HepG2 (cell line): Measurements from ENCODE around the gene TTLL8. TPM values are rescaled to one million over a fixed set of nuclear protein-coding genes. Genes with fewer than 3 reads are reported as not detected.

Source experiments
- AKAP8 ChIP-seq: sonication (generic); formaldehyde crosslinking; IDR thresholded peaks from 2 replicates; pipeline ENCODE4 v1.5.1; 2020; ENCODE audit warnings: mild to moderate bottlenecking, missing genetic modification reagents
- CBX1 ChIP-seq: IDR thresholded peaks from one replicate; pipeline ENCODE4 v1.6.1; 2016; ENCODE audit warnings: antibody characterized with exemption, low read depth
- EP300 ChIP-seq, 3 experiments: sonication (generic) in 1 of 3; formaldehyde crosslinking in 1 of 3; IDR thresholded peaks; 2 replicates each; pipeline versions ENCODE4 v1.5.1 to v1.6.1; 2011 to 2020; ENCODE audit warnings: low read depth in 2 of 3, low read length in 2 of 3, borderline replicate concordance in 1 of 3, improper control_type of control experiment in 1 of 3, mild to moderate bottlenecking in 1 of 3, missing genetic modification reagents in 1 of 3, moderate library complexity in 1 of 3
- KAT8 ChIP-seq: IDR thresholded peaks from 2 replicates; pipeline ENCODE4 v1.6.1; 2016; ENCODE audit warnings: missing genetic modification reagents, missing compliant biosample characterization
- NCOA1 ChIP-seq: sonication (generic); formaldehyde crosslinking; IDR thresholded peaks from 2 replicates; pipeline ENCODE4 v1.9.0; 2021; ENCODE audit warnings: missing genetic modification reagents
- NCOA2 ChIP-seq: sonication (generic); formaldehyde crosslinking; IDR thresholded peaks from 2 replicates; pipeline ENCODE4 v1.8.0; 2022; ENCODE audit warnings: inconsistent platforms
- NFIB ChIP-seq: sonication (generic); formaldehyde crosslinking; IDR thresholded peaks from 2 replicates; pipeline ENCODE4 v1.9.0; 2021; ENCODE audit warnings: missing genetic modification reagents, mild to moderate bottlenecking, borderline replicate concordance
- ONECUT2 ChIP-seq: sonication (generic); formaldehyde crosslinking; IDR thresholded peaks from 2 replicates; pipeline ENCODE4 v1.4.0; 2020; ENCODE audit warnings: missing genetic modification reagents
- SP1 ChIP-seq, 2 experiments: fragments of 450-650 bp in 1 of 2; sonication (generic) in 1 of 2; formaldehyde crosslinking in 1 of 2; IDR thresholded peaks; 2 replicates each; pipeline versions ENCODE4 v1.4.0 to v1.6.1; 2016 to 2020; ENCODE audit warnings: missing genetic modification reagents in 1 of 2
- YY1 ChIP-seq: IDR thresholded peaks from 2 replicates; pipeline ENCODE4 v1.6.1; 2011; ENCODE audit warnings: low read length, low read depth, moderate library complexity, mild to moderate bottlenecking; ENCODE audit not compliant: insufficient read depth, insufficient replicate concordance
- ZNF3 ChIP-seq: IDR thresholded peaks from 2 replicates; pipeline ENCODE4 v1.7.0; 2017; ENCODE audit warnings: inconsistent platforms
- ZNF331 ChIP-seq: sonication (generic); formaldehyde crosslinking; IDR thresholded peaks from 2 replicates; pipeline ENCODE4 v1.4.0; 2020; ENCODE audit warnings: missing genetic modification reagents
- ZNF556 ChIP-seq: sonication (generic); formaldehyde crosslinking; IDR thresholded peaks from 2 replicates; pipeline ENCODE4 v1.4.0; 2020; ENCODE audit warnings: mild to moderate bottlenecking, missing genetic modification reagents, borderline replicate concordance
- ZNF598 ChIP-seq: sonication (generic); formaldehyde crosslinking; IDR thresholded peaks from 2 replicates; pipeline ENCODE4 v1.5.1; 2020; ENCODE audit warnings: mild to moderate bottlenecking, missing genetic modification reagents, borderline replicate concordance
- ZNF616 ChIP-seq: sonication (generic); formaldehyde crosslinking; IDR thresholded peaks from 2 replicates; pipeline ENCODE4 v1.5.0; 2020; ENCODE audit warnings: low read depth, mild to moderate bottlenecking, missing genetic modification reagents
- ZNF619 ChIP-seq: sonication (generic); formaldehyde crosslinking; IDR thresholded peaks from 2 replicates; pipeline ENCODE4 v1.4.0; 2020; ENCODE audit warnings: mild to moderate bottlenecking, missing genetic modification reagents
- polyA plus RNA-seq, 8 experiments: library from polyadenylated mRNA; depleted of rRNA in 3 of 8; stranded (reverse) in 7 of 8; unstranded in 1 of 8; fragments of >200 nt; fragmentation: Illumina TruSeq in 4 of 8; extraction: Trizol in 4 of 8; gene quantifications; 2 replicates each; pipeline versions ENCODE4 v1.2.1 to v1.2.3, GENCODE V29; 2011 to 2016; ENCODE audit warnings: low read depth in 4 of 8, missing spikeins in 1 of 8, mixed read lengths in 1 of 8; ENCODE audit not compliant: insufficient read depth in 1 of 8
- total RNA-seq, 5 experiments: library from RNA; depleted of rRNA; stranded (reverse); fragments of >200 nt; fragmentation: Illumina TruSeq; extraction: Trizol; gene quantifications; 2 replicates each; pipeline ENCODE4 v1.2.3, GENCODE V29; 2016; ENCODE audit warnings: low read depth in 1 of 5
- TF ChIP-seq, protein P1 (sequence below): sonication (generic); formaldehyde crosslinking; IDR thresholded peaks from 2 replicates; pipeline ENCODE4 v1.4.0; 2020; ENCODE audit warnings: missing genetic modification reagents
- TF ChIP-seq, protein P2 (sequence below): sonication (generic); formaldehyde crosslinking; IDR thresholded peaks from 2 replicates; pipeline ENCODE4 v1.4.0; 2020; ENCODE audit warnings: missing genetic modification reagents
- TF ChIP-seq, protein P3 (sequence below): sonication (generic); formaldehyde crosslinking; IDR thresholded peaks from 2 replicates; pipeline ENCODE4 v1.4.0; 2020; ENCODE audit warnings: mild to moderate bottlenecking, missing genetic modification reagents, borderline replicate concordance
- TF ChIP-seq, protein P4 (sequence below): IDR thresholded peaks from 2 replicates; pipeline ENCODE4 v1.6.1; 2012; ENCODE audit warnings: inconsistent platforms

The TTLL8 gene
- total and polyA plus RNA-seq, 2 of the 13 experiments (the other 11 are each of a cell fraction or from before 2014, with no cell fraction given): not detected

DNA sequence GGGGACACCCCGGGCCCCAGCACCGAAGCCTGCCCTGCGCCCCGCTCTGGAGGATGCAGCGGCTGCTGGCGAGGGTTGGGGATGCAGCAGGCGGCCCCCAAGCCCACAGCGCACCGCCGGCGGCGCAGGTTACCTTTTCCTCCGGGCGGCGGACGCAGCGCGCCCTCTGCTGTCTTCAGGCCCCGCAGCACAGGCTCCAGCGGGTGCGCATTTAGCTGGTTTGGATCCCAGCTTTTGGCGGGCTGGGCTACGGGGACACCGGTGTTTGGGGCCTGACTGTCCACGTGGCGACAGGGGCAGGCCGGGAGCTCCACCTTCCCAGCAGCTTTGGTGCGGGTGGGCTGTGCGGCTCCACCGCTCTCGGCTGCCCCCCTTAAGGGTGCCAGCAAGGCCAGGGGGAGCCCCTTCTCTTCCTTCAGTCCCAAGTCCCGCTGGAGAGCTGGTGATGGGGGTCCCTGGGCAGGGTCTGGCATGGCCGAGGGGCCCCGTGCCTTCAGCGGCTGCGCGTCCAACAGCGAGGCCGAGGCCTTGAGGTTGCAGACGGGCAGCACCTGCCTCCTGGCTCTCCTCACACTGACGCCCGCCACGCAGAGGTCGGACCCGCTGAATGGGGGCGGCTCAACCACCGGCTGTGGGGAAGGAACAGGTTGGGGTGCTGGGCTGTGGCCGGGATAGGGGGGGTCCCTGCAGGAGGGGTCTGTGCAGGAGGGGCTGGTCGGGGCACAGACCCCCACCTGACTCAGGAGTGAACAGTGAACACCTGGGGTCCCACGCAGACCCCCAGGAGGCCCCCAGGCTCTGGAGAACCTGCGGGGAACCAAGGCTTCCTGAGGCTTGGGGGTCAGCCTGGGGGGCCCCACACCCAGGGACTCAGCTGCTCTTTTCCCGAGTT, 27.6 kb downstream of the TTLL8 start (continued):
- TF ChIP-seq ZNF616 (CRISPR knock-in tag) (no peak), NFIB (CRISPR knock-in tag) (no peak), KAT8 (CRISPR knock-in tag) (no peak), ZNF598 (no peak), SP1 (IDR thresholded peaks at IDR 0.05) (no peak), SP1 (CRISPR knock-in tag; IDR thresholded peaks at IDR 0.05) (no peak), ZNF556 (CRISPR knock-in tag) (no peak), ZNF331 (CRISPR knock-in tag) (no peak), ZNF3 (CRISPR knock-in tag) (no peak), AKAP8 (no peak), CBX1 (no peak), YY1 (peak; percentile 37), ONECUT2 (CRISPR knock-in tag) (no peak), NCOA2 (CRISPR knock-in tag) (no peak), EP300 (IDR thresholded peaks at IDR 0.05; ENCODE audit: low read depth in 2 of 2, low read length in 2 of 2) (no peak), EP300 (CRISPR knock-in tag; IDR thresholded peaks at IDR 0.05; ENCODE audit: borderline replicate concordance) (no peak), ZNF619 (CRISPR knock-in tag) (no peak), NCOA1 (CRISPR knock-in tag) (no peak)
- TF ChIP-seq, protein P1, sequence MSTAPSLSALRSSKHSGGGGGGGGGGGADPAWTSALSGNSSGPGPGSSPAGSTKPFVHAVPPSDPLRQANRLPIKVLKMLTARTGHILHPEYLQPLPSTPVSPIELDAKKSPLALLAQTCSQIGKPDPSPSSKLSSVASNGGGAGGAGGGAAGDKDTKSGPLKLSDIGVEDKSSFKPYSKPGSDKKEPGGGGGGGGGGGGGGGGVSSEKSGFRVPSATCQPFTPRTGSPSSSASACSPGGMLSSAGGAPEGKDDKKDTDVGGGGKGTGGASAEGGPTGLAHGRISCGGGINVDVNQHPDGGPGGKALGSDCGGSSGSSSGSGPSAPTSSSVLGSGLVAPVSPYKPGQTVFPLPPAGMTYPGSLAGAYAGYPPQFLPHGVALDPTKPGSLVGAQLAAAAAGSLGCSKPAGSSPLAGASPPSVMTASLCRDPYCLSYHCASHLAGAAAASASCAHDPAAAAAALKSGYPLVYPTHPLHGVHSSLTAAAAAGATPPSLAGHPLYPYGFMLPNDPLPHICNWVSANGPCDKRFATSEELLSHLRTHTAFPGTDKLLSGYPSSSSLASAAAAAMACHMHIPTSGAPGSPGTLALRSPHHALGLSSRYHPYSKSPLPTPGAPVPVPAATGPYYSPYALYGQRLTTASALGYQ (CRISPR knock-in tag): no peak
- TF ChIP-seq, protein P2, sequence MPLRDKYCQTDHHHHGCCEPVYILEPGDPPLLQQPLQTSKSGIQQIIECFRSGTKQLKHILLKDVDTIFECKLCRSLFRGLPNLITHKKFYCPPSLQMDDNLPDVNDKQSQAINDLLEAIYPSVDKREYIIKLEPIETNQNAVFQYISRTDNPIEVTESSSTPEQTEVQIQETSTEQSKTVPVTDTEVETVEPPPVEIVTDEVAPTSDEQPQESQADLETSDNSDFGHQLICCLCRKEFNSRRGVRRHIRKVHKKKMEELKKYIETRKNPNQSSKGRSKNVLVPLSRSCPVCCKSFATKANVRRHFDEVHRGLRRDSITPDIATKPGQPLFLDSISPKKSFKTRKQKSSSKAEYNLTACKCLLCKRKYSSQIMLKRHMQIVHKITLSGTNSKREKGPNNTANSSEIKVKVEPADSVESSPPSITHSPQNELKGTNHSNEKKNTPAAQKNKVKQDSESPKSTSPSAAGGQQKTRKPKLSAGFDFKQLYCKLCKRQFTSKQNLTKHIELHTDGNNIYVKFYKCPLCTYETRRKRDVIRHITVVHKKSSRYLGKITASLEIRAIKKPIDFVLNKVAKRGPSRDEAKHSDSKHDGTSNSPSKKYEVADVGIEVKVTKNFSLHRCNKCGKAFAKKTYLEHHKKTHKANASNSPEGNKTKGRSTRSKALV: peak; percentile 96
- TF ChIP-seq, protein P3, sequence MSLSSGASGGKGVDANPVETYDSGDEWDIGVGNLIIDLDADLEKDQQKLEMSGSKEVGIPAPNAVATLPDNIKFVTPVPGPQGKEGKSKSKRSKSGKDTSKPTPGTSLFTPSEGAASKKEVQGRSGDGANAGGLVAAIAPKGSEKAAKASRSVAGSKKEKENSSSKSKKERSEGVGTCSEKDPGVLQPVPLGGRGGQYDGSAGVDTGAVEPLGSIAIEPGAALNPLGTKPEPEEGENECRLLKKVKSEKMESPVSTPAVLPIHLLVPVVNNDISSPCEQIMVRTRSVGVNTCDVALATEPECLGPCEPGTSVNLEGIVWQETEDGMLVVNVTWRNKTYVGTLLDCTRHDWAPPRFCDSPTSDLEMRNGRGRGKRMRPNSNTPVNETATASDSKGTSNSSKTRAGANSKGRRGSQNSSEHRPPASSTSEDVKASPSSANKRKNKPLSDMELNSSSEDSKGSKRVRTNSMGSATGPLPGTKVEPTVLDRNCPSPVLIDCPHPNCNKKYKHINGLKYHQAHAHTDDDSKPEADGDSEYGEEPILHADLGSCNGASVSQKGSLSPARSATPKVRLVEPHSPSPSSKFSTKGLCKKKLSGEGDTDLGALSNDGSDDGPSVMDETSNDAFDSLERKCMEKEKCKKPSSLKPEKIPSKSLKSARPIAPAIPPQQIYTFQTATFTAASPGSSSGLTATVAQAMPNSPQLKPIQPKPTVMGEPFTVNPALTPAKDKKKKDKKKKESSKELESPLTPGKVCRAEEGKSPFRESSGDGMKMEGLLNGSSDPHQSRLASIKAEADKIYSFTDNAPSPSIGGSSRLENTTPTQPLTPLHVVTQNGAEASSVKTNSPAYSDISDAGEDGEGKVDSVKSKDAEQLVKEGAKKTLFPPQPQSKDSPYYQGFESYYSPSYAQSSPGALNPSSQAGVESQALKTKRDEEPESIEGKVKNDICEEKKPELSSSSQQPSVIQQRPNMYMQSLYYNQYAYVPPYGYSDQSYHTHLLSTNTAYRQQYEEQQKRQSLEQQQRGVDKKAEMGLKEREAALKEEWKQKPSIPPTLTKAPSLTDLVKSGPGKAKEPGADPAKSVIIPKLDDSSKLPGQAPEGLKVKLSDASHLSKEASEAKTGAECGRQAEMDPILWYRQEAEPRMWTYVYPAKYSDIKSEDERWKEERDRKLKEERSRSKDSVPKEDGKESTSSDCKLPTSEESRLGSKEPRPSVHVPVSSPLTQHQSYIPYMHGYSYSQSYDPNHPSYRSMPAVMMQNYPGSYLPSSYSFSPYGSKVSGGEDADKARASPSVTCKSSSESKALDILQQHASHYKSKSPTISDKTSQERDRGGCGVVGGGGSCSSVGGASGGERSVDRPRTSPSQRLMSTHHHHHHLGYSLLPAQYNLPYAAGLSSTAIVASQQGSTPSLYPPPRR (CRISPR knock-in tag): no peak
- TF ChIP-seq, protein P4, sequence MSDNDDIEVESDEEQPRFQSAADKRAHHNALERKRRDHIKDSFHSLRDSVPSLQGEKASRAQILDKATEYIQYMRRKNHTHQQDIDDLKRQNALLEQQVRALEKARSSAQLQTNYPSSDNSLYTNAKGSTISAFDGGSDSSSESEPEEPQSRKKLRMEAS: no peak
